Endothelial cell of umbilical vein (primary cell): ENCODE data around the gene SERGEF.

Experiments
- EZH2 ChIP-seq: IDR thresholded peaks from 2 replicates; pipeline ENCODE4 v1.6.1; 2012; ENCODE audit warnings: borderline replicate concordance, low read depth, mild to moderate bottlenecking, moderate library complexity, low read length, inconsistent platforms; ENCODE audit not compliant: severe bottlenecking
- JUN ChIP-seq: IDR thresholded peaks from 2 replicates; pipeline ENCODE4 v1.6.1; 2011; ENCODE audit warnings: borderline replicate concordance, low read depth; ENCODE audit not compliant: insufficient read length, insufficient read depth
- POLR2A ChIP-seq: IDR thresholded peaks from 2 replicates; pipeline ENCODE4 v1.6.1; 2012; ENCODE audit warnings: low read depth, mild to moderate bottlenecking, control low read depth, low read length

GRCh38 chr11:17796154-17796553, 216.7 kb downstream of the SERGEF start:
- TF ChIP-seq EZH2 = no peak
- no peak for TF ChIP-seq POLR2A
- no peak for TF ChIP-seq JUN
